ENCODE results near the gene KPRP.

The KPRP gene

GRCh38 chr1:152743371-152744145 is 14.3 kb upstream of the KPRP start:
- Histone ChIP-seq H3K27me3 (ENCODE audit: control insufficient read depth in 3 of 3, insufficient read depth in 3 of 3, low read depth in 1 of 3, low read length in 3 of 3) (no peaks in the 10 kb centered on the region), H4K91ac (ENCODE audit: low read depth, low read length, poor library complexity) (no peak overlapping the region), H2BK15ac (ENCODE audit: low read length) (no peak overlapping the region), H3K23ac (ENCODE audit: low read depth, low read length, poor library complexity) (no peak overlapping the region), H3K4me1 (ENCODE audit: control insufficient read depth in 2 of 2, insufficient read depth in 1 of 2, low read depth in 1 of 2, low read length in 2 of 2) (no peaks in the 10 kb centered on the region), H3K18ac (ENCODE audit: low read length) (no peak overlapping the region), H3K4me2 (ENCODE audit: insufficient read depth, low read length, poor library complexity, severe bottlenecking) (no peak overlapping the region), H3K14ac (ENCODE audit: low read length) (no peak overlapping the region), H2BK120ac (ENCODE audit: low read depth, low read length) (no peak overlapping the region), H3K79me1 (ENCODE audit: low read depth, low read length) (no peaks in the 10 kb centered on the region), H3K9ac (ENCODE audit: low read depth, low read length, poor library complexity) (no peak overlapping the region), H2AFZ (ENCODE audit: low read length) (no peak overlapping the region), H3K4ac (ENCODE audit: low read length) (no peak overlapping the region), H2AK5ac (ENCODE audit: low read depth, low read length) (no peak overlapping the region), H3K4me3 (ENCODE audit: low read length in 2 of 2) (peak overlapping the region in 1 of 2 donors; percentile 53), H3K27ac (replicated peaks; ENCODE audit: low read length) (no peak overlapping the region), H2BK5ac (ENCODE audit: low read length) (no peak overlapping the region), H3K9me3 (replicated peaks in 1 of 2; ENCODE audit: control insufficient read depth in 2 of 2, insufficient read depth in 1 of 2, low read depth in 1 of 2, low read length in 2 of 2) (peaks cover 0 to 28% of the 10 kb centered on the region in 2 donors), H4K8ac (ENCODE audit: low read depth, low read length) (no peak overlapping the region), H2BK12ac (ENCODE audit: low read length) (no peak overlapping the region), H3K36me3 (replicated peaks in 1 of 2; ENCODE audit: control insufficient read depth in 2 of 2, insufficient read depth in 2 of 2, low read length in 2 of 2) (no peaks in the 10 kb centered on the region)
- no CpG with 5 or more reads among the region's 2 CpGs for WGBS, 2 donors (ENCODE audit: extremely low coverage in 2 of 2, insufficient read length in 2 of 2, insufficient replicate concordance in 1 of 2)
- no peak for DNase-seq (ENCODE audit: low spot score)

GRCh38 chr1:152745289-152745704 is 12.5 kb upstream of the KPRP start:
- no peak overlapping the region for H3K4me3 ChIP-seq (ENCODE audit: low read length in 2 of 2)
- no peak overlapping the region for H3K4me2 ChIP-seq (ENCODE audit: insufficient read depth, low read length, poor library complexity, severe bottlenecking)
- peaks cover 0 to 27% of the 10 kb centered on the region in 2 donors for H3K9me3 ChIP-seq (replicated peaks in 1 of 2; ENCODE audit: control insufficient read depth in 2 of 2, insufficient read depth in 1 of 2, low read depth in 1 of 2, low read length in 2 of 2)
- no peak overlapping the region for H4K8ac ChIP-seq (ENCODE audit: low read depth, low read length)
- H3K4me1 ChIP-seq (ENCODE audit: control insufficient read depth in 2 of 2, insufficient read depth in 1 of 2, low read depth in 1 of 2, low read length in 2 of 2) = no peaks in the 10 kb centered on the region
- H3K36me3 ChIP-seq (replicated peaks in 1 of 2; ENCODE audit: control insufficient read depth in 2 of 2, insufficient read depth in 2 of 2, low read length in 2 of 2) = no peaks in the 10 kb centered on the region
- H3K14ac ChIP-seq (ENCODE audit: low read length) = no peak overlapping the region
- H2BK120ac ChIP-seq (ENCODE audit: low read depth, low read length) = no peak overlapping the region
- H3K18ac ChIP-seq (ENCODE audit: low read length) = no peak overlapping the region
- no peak overlapping the region for H3K4ac ChIP-seq (ENCODE audit: low read length)
- whole genome bisulfite sequencing, 2 donors (ENCODE audit: extremely low coverage in 2 of 2, insufficient read length in 2 of 2, insufficient replicate concordance in 1 of 2) = no CpG with 5 or more reads among the region's 4 CpGs
- no peak for DNase-seq (ENCODE audit: low spot score)
- no peak overlapping the region for H3K9ac ChIP-seq (ENCODE audit: low read depth, low read length, poor library complexity)
- H2BK5ac ChIP-seq (ENCODE audit: low read length) = no peak overlapping the region
- H4K91ac ChIP-seq (ENCODE audit: low read depth, low read length, poor library complexity) = no peak overlapping the region
- H3K23ac ChIP-seq (ENCODE audit: low read depth, low read length, poor library complexity) = no peak overlapping the region
- no peak overlapping the region for H2AFZ ChIP-seq (ENCODE audit: low read length)
- H3K27ac ChIP-seq (replicated peaks; ENCODE audit: low read length) = no peak overlapping the region
- no peaks in the 10 kb centered on the region for H3K27me3 ChIP-seq (ENCODE audit: control insufficient read depth in 3 of 3, insufficient read depth in 3 of 3, low read depth in 1 of 3, low read length in 3 of 3)
- no peak overlapping the region for H2BK15ac ChIP-seq (ENCODE audit: low read length)
- H3K79me1 ChIP-seq (ENCODE audit: low read depth, low read length) = no peaks in the 10 kb centered on the region
- H2BK12ac ChIP-seq (ENCODE audit: low read length) = no peak overlapping the region
- H2AK5ac ChIP-seq (ENCODE audit: low read depth, low read length) = no peak overlapping the region

- H2AK5ac ChIP-seq (ENCODE audit: low read depth, low read length) = no peak overlapping the region
- H2AFZ ChIP-seq (ENCODE audit: low read length) = no peak overlapping the region
- DNase-seq (ENCODE audit: low spot score) = no peak
- no peak overlapping the region for H3K14ac ChIP-seq (ENCODE audit: low read length)
- H2BK12ac ChIP-seq (ENCODE audit: low read length) = no peak overlapping the region
- no CpG with 5 or more reads among the region's 6 CpGs for WGBS, 2 donors (ENCODE audit: extremely low coverage in 2 of 2, insufficient read length in 2 of 2, insufficient replicate concordance in 1 of 2)
- no peak overlapping the region for H3K4ac ChIP-seq (ENCODE audit: low read length)
- H2BK120ac ChIP-seq (ENCODE audit: low read depth, low read length) = no peak overlapping the region
- no peaks in the 10 kb centered on the region for H3K4me1 ChIP-seq (ENCODE audit: control insufficient read depth in 2 of 2, insufficient read depth in 1 of 2, low read depth in 1 of 2, low read length in 2 of 2)
- H3K36me3 ChIP-seq (replicated peaks in 1 of 2; ENCODE audit: control insufficient read depth in 2 of 2, insufficient read depth in 2 of 2, low read length in 2 of 2) = no peaks in the 10 kb centered on the region
- no peak overlapping the region for H4K91ac ChIP-seq (ENCODE audit: low read depth, low read length, poor library complexity)
- no peak overlapping the region for H3K27ac ChIP-seq (replicated peaks; ENCODE audit: low read length)
- H3K4me2 ChIP-seq (ENCODE audit: insufficient read depth, low read length, poor library complexity, severe bottlenecking) = no peak overlapping the region
- no peak overlapping the region for H3K9ac ChIP-seq (ENCODE audit: low read depth, low read length, poor library complexity)
- H3K27me3 ChIP-seq (ENCODE audit: control insufficient read depth in 3 of 3, insufficient read depth in 3 of 3, low read depth in 1 of 3, low read length in 3 of 3) = no peaks in the 10 kb centered on the region
- no peak overlapping the region for H3K23ac ChIP-seq (ENCODE audit: low read depth, low read length, poor library complexity)
- no peak overlapping the region for H3K18ac ChIP-seq (ENCODE audit: low read length)
- no peak overlapping the region for H3K4me3 ChIP-seq (ENCODE audit: low read length in 2 of 2)
- H2BK15ac ChIP-seq (ENCODE audit: low read length) = no peak overlapping the region
- H3K79me1 ChIP-seq (ENCODE audit: low read depth, low read length) = no peaks in the 10 kb centered on the region
- H4K8ac ChIP-seq (ENCODE audit: low read depth, low read length) = no peak overlapping the region
- H2BK5ac ChIP-seq (ENCODE audit: low read length) = no peak overlapping the region
- peaks cover 0 to 29% of the 10 kb centered on the region in 2 donors for H3K9me3 ChIP-seq (replicated peaks in 1 of 2; ENCODE audit: control insufficient read depth in 2 of 2, insufficient read depth in 1 of 2, low read depth in 1 of 2, low read length in 2 of 2)
Observed at GRCh38 chr1:152745765-152746444, 11.9 kb upstream of the KPRP start.

DNA sequence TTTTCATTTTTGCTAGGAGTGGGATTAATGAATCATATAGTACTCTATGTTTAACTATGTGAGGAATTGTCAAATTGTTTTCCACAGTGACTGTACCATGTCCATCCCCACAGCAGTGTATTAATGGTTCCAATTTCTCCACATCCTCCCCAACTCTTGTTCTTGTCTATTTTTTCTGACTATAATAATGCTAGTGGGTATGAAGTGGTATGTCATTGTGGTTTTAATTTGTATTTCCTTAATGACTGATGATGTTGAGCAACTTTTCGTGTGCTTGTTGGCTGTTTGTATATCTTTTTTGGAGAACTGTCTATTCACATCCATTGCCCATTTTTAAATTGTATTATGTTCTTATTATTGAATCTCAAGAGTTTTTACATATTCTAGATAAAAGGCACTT is 10.0 kb upstream of the KPRP start:
- Histone ChIP-seq H3K18ac (ENCODE audit: low read length) (no peak overlapping the region), H3K9ac (ENCODE audit: low read depth, low read length, poor library complexity) (no peak overlapping the region), H4K8ac (ENCODE audit: low read depth, low read length) (no peak overlapping the region), H2AFZ (ENCODE audit: low read length) (no peak overlapping the region), H3K9me3 (replicated peaks in 1 of 2; ENCODE audit: control insufficient read depth in 2 of 2, insufficient read depth in 1 of 2, low read depth in 1 of 2, low read length in 2 of 2) (peaks cover 0 to 24% of the 10 kb centered on the region in 2 donors), H2AK5ac (ENCODE audit: low read depth, low read length) (no peak overlapping the region), H2BK120ac (ENCODE audit: low read depth, low read length) (no peak overlapping the region), H3K36me3 (replicated peaks in 1 of 2; ENCODE audit: control insufficient read depth in 2 of 2, insufficient read depth in 2 of 2, low read length in 2 of 2) (no peaks in the 10 kb centered on the region), H2BK12ac (ENCODE audit: low read length) (no peak overlapping the region), H4K91ac (ENCODE audit: low read depth, low read length, poor library complexity) (no peak overlapping the region), H3K27me3 (ENCODE audit: control insufficient read depth in 3 of 3, insufficient read depth in 3 of 3, low read depth in 1 of 3, low read length in 3 of 3) (no peaks in the 10 kb centered on the region), H2BK15ac (ENCODE audit: low read length) (no peak overlapping the region), H3K4me3 (ENCODE audit: low read length in 2 of 2) (no peak overlapping the region), H3K14ac (ENCODE audit: low read length) (no peak overlapping the region), H3K4ac (ENCODE audit: low read length) (no peak overlapping the region), H3K4me2 (ENCODE audit: insufficient read depth, low read length, poor library complexity, severe bottlenecking) (no peak overlapping the region), H3K27ac (replicated peaks; ENCODE audit: low read length) (no peak overlapping the region), H3K4me1 (ENCODE audit: control insufficient read depth in 2 of 2, insufficient read depth in 1 of 2, low read depth in 1 of 2, low read length in 2 of 2) (no peaks in the 10 kb centered on the region), H3K79me1 (ENCODE audit: low read depth, low read length) (no peaks in the 10 kb centered on the region), H2BK5ac (ENCODE audit: low read length) (no peak overlapping the region), H3K23ac (ENCODE audit: low read depth, low read length, poor library complexity) (no peak overlapping the region)
- no CpG with 5 or more reads among the region's 1 CpG for WGBS, 2 donors (ENCODE audit: extremely low coverage in 2 of 2, insufficient read length in 2 of 2, insufficient replicate concordance in 1 of 2)
- DNase-seq (ENCODE audit: low spot score) = no peak

Data from neuronal stem cell (in vitro differentiated cells).